Sigmoid colon (tissue), 7 donors: Measurements from ENCODE around the gene PRKAG3. TPM values are rescaled to one million over a fixed set of nuclear protein-coding genes. Genes with fewer than 3 reads are reported as not detected.
"Not testable (repeated sequence)": the region's sequence is repeated elsewhere in the genome, so short reads cannot be mapped to it uniquely, and the experiment has no call there.

Experiments
- DNase-seq: peaks from one replicate; pipeline ENCODE4 v3.0.0-alpha.2; 2019
- H3K27ac ChIP-seq, 4 donors: fragments of 200-600 bp; sonication (generic); one replicate each; pipeline ENCODE4 v1.5.1; 2016 to 2019; ENCODE audit warnings: mild to moderate bottlenecking in 1 of 4
- H3K27me3 ChIP-seq, 3 donors: fragments of 200-600 bp; sonication (generic); one replicate each; pipeline ENCODE4 v1.5.1; 2019; ENCODE audit warnings: mild to moderate bottlenecking in 1 of 3
- H3K36me3 ChIP-seq, 4 donors: fragments of 200-600 bp; sonication (generic); one replicate each; pipeline ENCODE4 v1.5.1; 2016 to 2019
- H3K4me1 ChIP-seq, 4 donors: fragments of 200-600 bp; sonication (generic); one replicate each; pipeline ENCODE4 v1.5.1; 2017 to 2019
- H3K4me3 ChIP-seq, 4 donors: fragments of 200-600 bp; sonication (generic); one replicate each; pipeline ENCODE4 v1.5.1; 2017 to 2019; ENCODE audit warnings: mild to moderate bottlenecking in 2 of 4, moderate library complexity in 1 of 4
- H3K9me3 ChIP-seq, 4 donors: fragments of 200-600 bp in 3 of 4; sonication (generic) in 3 of 4; one replicate each; pipeline versions ENCODE4 v1.5.1 to v1.6.1; 2013 to 2019
- EP300 ChIP-seq, 4 donors: sonication (generic); formaldehyde crosslinking; IDR thresholded peaks; one replicate each; pipeline ENCODE4 v1.6.1; 2017; ENCODE audit warnings: antibody characterized with exemption in 4 of 4
- POLR2A ChIP-seq, 2 donors: fragments of 450-650 bp; IDR thresholded peaks; one replicate each; pipeline ENCODE4 v1.6.1; 2016; ENCODE audit warnings: antibody characterized with exemption in 2 of 2, mild to moderate bottlenecking in 2 of 2, moderate library complexity in 2 of 2
- POLR2AphosphoS5 ChIP-seq, 4 donors: sonication (generic); formaldehyde crosslinking; IDR thresholded peaks; one replicate each; pipeline ENCODE4 v1.6.1; 2017; ENCODE audit warnings: antibody characterized with exemption in 4 of 4
- WGBS, 2 donors: extraction: QIAGEN DNeasy Blood & Tissue Kit; methylation state at CpG; one replicate each; pipeline ENCODE4 v1.1.7; 2013; 5-methylcytosine and 5-hydroxymethylcytosine counted together
- intact Hi-C: fragments of 100-400 bp; cut with DNase I; formaldehyde crosslinking; loops from one replicate; pipeline ENCODE4 v1.15.1; 2023
- polyA plus RNA-seq, 3 donors: library from polyadenylated mRNA; stranded (reverse); fragments of 200-250 nt; gene quantifications; one replicate each; pipeline ENCODE4 v1.2.3, GENCODE V29; 2013
- total RNA-seq, 4 donors: library from RNA; depleted of rRNA; stranded (reverse); fragments of >200 nt; gene quantifications; one replicate each; pipeline ENCODE4 v1.1.0, GENCODE V29; 2016
- TF ChIP-seq, protein P1 (sequence below), 4 experiments: fragments of 450-650 bp in 3 of 4; fragments of 200-600 bp in 1 of 4; IDR thresholded peaks; one replicate each; pipeline ENCODE4 v1.5.1; 2016 to 2019; ENCODE audit warnings: antibody characterized with exemption in 4 of 4, mild to moderate bottlenecking in 3 of 4, moderate library complexity in 2 of 4
- donor health status: healthy with polysubstance abuse.
- donor health status: Bipolar disorder and iron deficiency.
- donor health status: healthy.

The PRKAG3 gene
- total and polyA plus RNA-seq, 7 donors: not detected

- 98 to 100% methylated on average over 1 of the region's 1 CpG for whole genome bisulfite sequencing, 2 donors
- TF ChIP-seq, protein P1, sequence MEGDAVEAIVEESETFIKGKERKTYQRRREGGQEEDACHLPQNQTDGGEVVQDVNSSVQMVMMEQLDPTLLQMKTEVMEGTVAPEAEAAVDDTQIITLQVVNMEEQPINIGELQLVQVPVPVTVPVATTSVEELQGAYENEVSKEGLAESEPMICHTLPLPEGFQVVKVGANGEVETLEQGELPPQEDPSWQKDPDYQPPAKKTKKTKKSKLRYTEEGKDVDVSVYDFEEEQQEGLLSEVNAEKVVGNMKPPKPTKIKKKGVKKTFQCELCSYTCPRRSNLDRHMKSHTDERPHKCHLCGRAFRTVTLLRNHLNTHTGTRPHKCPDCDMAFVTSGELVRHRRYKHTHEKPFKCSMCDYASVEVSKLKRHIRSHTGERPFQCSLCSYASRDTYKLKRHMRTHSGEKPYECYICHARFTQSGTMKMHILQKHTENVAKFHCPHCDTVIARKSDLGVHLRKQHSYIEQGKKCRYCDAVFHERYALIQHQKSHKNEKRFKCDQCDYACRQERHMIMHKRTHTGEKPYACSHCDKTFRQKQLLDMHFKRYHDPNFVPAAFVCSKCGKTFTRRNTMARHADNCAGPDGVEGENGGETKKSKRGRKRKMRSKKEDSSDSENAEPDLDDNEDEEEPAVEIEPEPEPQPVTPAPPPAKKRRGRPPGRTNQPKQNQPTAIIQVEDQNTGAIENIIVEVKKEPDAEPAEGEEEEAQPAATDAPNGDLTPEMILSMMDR (IDR thresholded peaks at IDR 0.05): no peak
- TF ChIP-seq POLR2A (IDR thresholded peaks at IDR 0.05) (no peak), POLR2AphosphoS5 (IDR thresholded peaks at IDR 0.05) (no peak), EP300 (IDR thresholded peaks at IDR 0.05) (no peak)
Measured at GRCh38 chr2:218776488-218776887, 55.1 kb downstream of the PRKAG3 start.

DNA sequence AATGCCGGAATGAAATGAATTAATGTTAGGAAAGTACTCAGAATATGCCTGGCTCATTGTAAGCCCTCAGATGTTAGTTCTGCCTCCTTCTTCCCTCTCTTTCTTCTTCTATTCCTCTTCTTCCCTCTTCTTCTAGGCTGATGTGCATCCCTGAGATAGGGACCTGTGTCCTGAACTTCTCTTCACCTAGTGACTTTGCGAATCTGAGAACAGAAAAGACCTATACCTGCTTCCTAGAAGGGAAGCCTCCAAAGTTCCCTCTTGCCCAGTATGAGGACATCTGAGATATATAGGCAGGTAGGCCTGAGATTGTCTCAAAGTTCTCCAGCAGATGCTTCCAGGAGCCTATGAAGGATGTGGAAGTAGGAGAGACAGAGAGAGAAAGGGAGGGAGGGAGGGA, 57.7 kb downstream of the PRKAG3 start:
- Histone ChIP-seq H3K4me1 (no peaks in the 10 kb centered on the region), H3K27ac (no peak overlapping the region), H3K4me3 (no peak overlapping the region), H3K9me3 (peaks cover 0 to 4% (median 0%) of the 10 kb centered on the region in 4 donors), H3K27me3 (no peaks in the 10 kb centered on the region), H3K36me3 (no peaks in the 10 kb centered on the region)
- 98 to 99% methylated on average over 2 of the region's 2 CpGs for WGBS, 2 donors
- DNase-seq: no peak
- TF ChIP-seq POLR2AphosphoS5 (IDR thresholded peaks at IDR 0.05) (no peak), POLR2A (IDR thresholded peaks at IDR 0.05) (no peak), EP300 (IDR thresholded peaks at IDR 0.05) (no peak)
- TF ChIP-seq, protein P1 (IDR thresholded peaks at IDR 0.05): no peak
- intact Hi-C loops: no loop called here

More at GRCh38 chr2:218776488-218776887, 55.1 kb downstream of the PRKAG3 start:
- intact Hi-C loops: no loop called here
- no peak for DNase-seq
- Histone ChIP-seq H3K4me3 (no peak overlapping the region), H3K27ac (no peak overlapping the region), H3K4me1 (peaks cover 0 to 9% (median 4%) of the 10 kb centered on the region in 4 donors), H3K36me3 (no peaks in the 10 kb centered on the region), H3K9me3 (peaks cover 0 to 4% (median 0%) of the 10 kb centered on the region in 4 donors), H3K27me3 (no peaks in the 10 kb centered on the region)

GRCh38 chr2:218772759-218773158, 58.8 kb downstream of the PRKAG3 start:
- H3K4me1 ChIP-seq, H3K9me3 ChIP-seq, H3K27ac ChIP-seq, intact Hi-C loops, H3K36me3 ChIP-seq, DNase-seq, H3K4me3 ChIP-seq, H3K27me3 ChIP-seq: not testable (repeated sequence)
- WGBS, 2 donors: 92% methylated on average over 5 of the region's 5 CpGs

Other genes starting within 250 kb of the PRKAG3 start
- 10 to 100 TPM; 10.9 to 42.4 (median 30.4) TPM for gene PLCD4, start 223.9 kb downstream of the PRKAG3 start, total RNA-seq
- gene PLCD4, start 223.9 kb downstream of the PRKAG3 start, polyA plus RNA-seq: under 1 TPM in 1 of 3 donors, not detected in 2; 0.64 TPM
- 10 to 100 TPM; 14.6 to 24.4 (median 19.5) TPM for gene ZNF142, start 172.2 kb downstream of the PRKAG3 start, total RNA-seq
- 10 to 100 TPM in 1 of 3 donors, 1 to 10 TPM in 2; 1.6 to 10.2 (median 4.8) TPM for gene ZNF142, start 172.2 kb downstream of the PRKAG3 start, polyA plus RNA-seq
- gene BCS1L, start 172.1 kb downstream of the PRKAG3 start, total RNA-seq: 10 to 100 TPM; 20.7 to 42.5 (median 25.2) TPM
- gene BCS1L, start 172.1 kb downstream of the PRKAG3 start, polyA plus RNA-seq: 10 to 100 TPM; 13.4 to 27.8 (median 20.4) TPM
- 10 to 100 TPM in 3 of 4 donors, 1 to 10 TPM in 1; 6.4 to 24.7 (median 21.9) TPM for gene RNF25, start 159.8 kb downstream of the PRKAG3 start, total RNA-seq
- gene RNF25, start 159.8 kb downstream of the PRKAG3 start, polyA plus RNA-seq: 10 to 100 TPM; 11.6 to 19.2 (median 14.3) TPM
- 10 to 100 TPM; 13.6 to 79.5 (median 27.0) TPM for gene STK36, start 159.7 kb downstream of the PRKAG3 start, total RNA-seq
- 10 to 100 TPM in 1 of 3 donors, 1 to 10 TPM in 2; 3.9 to 15.8 (median 4.2) TPM for gene STK36, start 159.7 kb downstream of the PRKAG3 start, polyA plus RNA-seq
- 10 to 100 TPM; 11.4 to 16.0 (median 12.5) TPM for gene TTLL4, start 121.0 kb downstream of the PRKAG3 start, total RNA-seq
- gene TTLL4, start 121.0 kb downstream of the PRKAG3 start, polyA plus RNA-seq: 10 to 100 TPM in 1 of 3 donors, 1 to 10 TPM in 2; 6.0 to 15.1 (median 6.0) TPM
- gene CYP27A1, start 49.7 kb downstream of the PRKAG3 start, total RNA-seq: 10 to 100 TPM; 21.9 to 30.1 (median 25.7) TPM
- 10 to 100 TPM; 13.5 to 17.4 (median 14.6) TPM for gene CYP27A1, start 49.7 kb downstream of the PRKAG3 start, polyA plus RNA-seq
- gene WNT6, start 28.0 kb upstream of the PRKAG3 start, total RNA-seq: 1 to 10 TPM; 2.6 to 3.9 (median 3.1) TPM
- gene WNT6, start 28.0 kb upstream of the PRKAG3 start, polyA plus RNA-seq: 1 to 10 TPM in 1 of 3 donors, not detected in 2; 1.5 TPM
- gene WNT10A, start 49.0 kb upstream of the PRKAG3 start, total RNA-seq: not detected
- under 1 TPM in 1 of 3 donors, not detected in 2; 0.38 TPM for gene WNT10A, start 49.0 kb upstream of the PRKAG3 start, polyA plus RNA-seq
- gene CDK5R2, start 127.9 kb upstream of the PRKAG3 start, total RNA-seq: under 1 TPM in 2 of 4 donors, not detected in 2; 0.14 to 0.36 TPM
- under 1 TPM in 1 of 3 donors, not detected in 2; 0.48 TPM for gene CDK5R2, start 127.9 kb upstream of the PRKAG3 start, polyA plus RNA-seq
- gene FEV, start 153.4 kb upstream of the PRKAG3 start, total RNA-seq: under 1 TPM in 1 of 4 donors, not detected in 3; 0.71 TPM
- 1 to 10 TPM in 1 of 3 donors, under 1 TPM in 1, not detected in 1; 0.77 to 6.0 TPM for gene FEV, start 153.4 kb upstream of the PRKAG3 start, polyA plus RNA-seq
- gene CRYBA2, start 161.6 kb upstream of the PRKAG3 start, total RNA-seq: not detected
- gene CRYBA2, start 161.6 kb upstream of the PRKAG3 start, polyA plus RNA-seq: 10 to 100 TPM in 1 of 3 donors, 1 to 10 TPM in 2; 1.4 to 10.8 (median 5.5) TPM
- not detected for gene CFAP65, start 209.7 kb upstream of the PRKAG3 start, total RNA-seq
- under 1 TPM; under 0.01 to 0.10 (median under 0.01) TPM for gene CFAP65, start 209.7 kb upstream of the PRKAG3 start, polyA plus RNA-seq
- gene IHH, start 229.1 kb upstream of the PRKAG3 start, total RNA-seq: not detected
- 10 to 100 TPM; 12.9 to 36.1 (median 21.6) TPM for gene IHH, start 229.1 kb upstream of the PRKAG3 start, polyA plus RNA-seq